HCT116 (cell line): Measurements from ENCODE around the gene GCNT2. TPM values are rescaled to one million over a fixed set of nuclear protein-coding genes. Genes with fewer than 3 reads are reported as not detected.

Experiments used
- ATAC-seq: fragments of 200-7000 bp; cut with Tn5 transposase; 2 replicates; pipeline ENCODE4 v1.9.1; 2020; ENCODE audit warnings: mild to moderate bottlenecking, moderate library complexity
- BruUV-seq: library from RNA; stranded (reverse); fragments of 400-500 nt; replicated peaks from 2 replicates; lab custom pipeline; 2021; lab: Mats Ljungman, UMichigan
- CTCF ChIA-PET: fragments of 300-600 bp; sonication (Branson Sonifier 250); formaldehyde crosslinking; loops from one replicate; lab custom pipeline; 2021; ENCODE audit warnings: antibody characterized with exemption; lab: Charles Lee
- POLR2A ChIA-PET: fragments of 300-600, 350-600 bp; sonication (Branson Sonifier 250); formaldehyde crosslinking; loops from one replicate; lab custom pipeline; 2021; ENCODE audit warnings: antibody characterized with exemption; lab: Charles Lee
- RAD21 ChIA-PET, 2 experiments: fragments of 300-600 bp; sonication (Branson Sonifier 250); formaldehyde crosslinking; loops; one replicate each; lab custom pipeline; 2023; ENCODE audit warnings: low total read pairs in 2 of 2; ENCODE audit not compliant: uncharacterized antibody in 2 of 2, unreplicated experiment in 2 of 2, low non-redundant PET in 1 of 2; lab: Charles Lee
- DNase-seq: peaks from one replicate; pipeline ENCODE4 v3.0.0-alpha.2; 2010; ENCODE audit warnings: low read depth, low spot score
- H2AFZ ChIP-seq: fragments of 200-600 bp; shearing (Covaris generic), sonication (generic); 2 replicates; pipeline ENCODE4 v1.6.1; 2017; ENCODE audit warnings: low read depth, mixed run types, mixed read lengths, antibody characterized with exemption, low read length; ENCODE audit not compliant: poor library complexity, severe bottlenecking
- H3K27ac ChIP-seq: 2 replicates; pipeline ENCODE4 v1.5.1; 2012; ENCODE audit warnings: low read depth, low read length
- H3K27me3 ChIP-seq: fragments of 200-600 bp; sonication (generic); 2 replicates; pipeline ENCODE4 v1.6.1; 2016; ENCODE audit warnings: mixed run types, low read length, mixed read lengths; ENCODE audit not compliant: insufficient read depth
- H3K36me3 ChIP-seq, 2 experiments: fragments of 200-500 bp in 1 of 2; fragments of 200-600 bp in 1 of 2; sonication (Bioruptor generic) in 1 of 2; sonication (generic) in 1 of 2; 2 replicates each; pipeline versions ENCODE4 v1.5.1 to v1.6.1; 2014 to 2016; ENCODE audit warnings: low read length in 2 of 2, inconsistent platforms in 1 of 2, mixed read lengths in 1 of 2, mixed run types in 1 of 2; ENCODE audit not compliant: insufficient read depth in 2 of 2, control insufficient read depth in 1 of 2
- H3K4me1 ChIP-seq, 2 experiments: fragments of 200-600 bp in 1 of 2; sonication (generic) in 1 of 2; 2 replicates each; pipeline versions ENCODE4 v1.5.1 to v1.6.1; 2012 to 2017; ENCODE audit warnings: low read length in 2 of 2, inconsistent platforms in 1 of 2, mild to moderate bottlenecking in 1 of 2, mixed read lengths in 1 of 2, mixed run types in 1 of 2, moderate library complexity in 1 of 2; ENCODE audit not compliant: insufficient read depth in 2 of 2, control insufficient read depth in 1 of 2
- H3K4me2 ChIP-seq: fragments of 200-600 bp; sonication (generic); 2 replicates; pipeline ENCODE4 v1.6.1; 2017; ENCODE audit warnings: mixed run types, low read length, mixed read lengths
- H3K4me3 ChIP-seq, 2 experiments: fragments of 200-600 bp in 1 of 2; sonication (generic) in 1 of 2; replicated peaks in 1 of 2; 2 replicates each; pipeline ENCODE4 v1.5.1; 2011 to 2016; ENCODE audit warnings: low read length in 2 of 2, control low read depth in 1 of 2, low read depth in 1 of 2, mild to moderate bottlenecking in 1 of 2, mixed read lengths in 1 of 2, mixed run types in 1 of 2
- H3K79me2 ChIP-seq: fragments of 200-600 bp; sonication (generic); 2 replicates; pipeline ENCODE4 v1.6.1; 2017; ENCODE audit warnings: mild to moderate bottlenecking, mixed run types, low read length, moderate library complexity, mixed read lengths; ENCODE audit not compliant: insufficient read depth
- H3K9ac ChIP-seq: fragments of 200-600 bp; sonication (generic); 2 replicates; pipeline ENCODE4 v1.6.1; 2016; ENCODE audit warnings: low read length, mixed read lengths
- H3K9me2 ChIP-seq: fragments of 200-600 bp; sonication (generic), shearing (Covaris generic); 2 replicates; pipeline ENCODE4 v1.6.1; 2017; ENCODE audit warnings: mixed run types, mild to moderate bottlenecking, moderate library complexity; ENCODE audit not compliant: insufficient read depth
- H3K9me3 ChIP-seq, 2 experiments: fragments of 200-500 bp in 1 of 2; fragments of 200-600 bp in 1 of 2; sonication (Bioruptor generic) in 1 of 2; sonication (generic) in 1 of 2; 2 replicates each; pipeline ENCODE4 v1.6.1; 2014 to 2017; ENCODE audit warnings: low read length in 2 of 2, mixed read lengths in 2 of 2, inconsistent platforms in 1 of 2, low read depth in 1 of 2, mild to moderate bottlenecking in 1 of 2, mixed run types in 1 of 2, moderate library complexity in 1 of 2; ENCODE audit not compliant: control insufficient read depth in 1 of 2, insufficient read depth in 1 of 2
- H4K20me1 ChIP-seq: fragments of 200-600 bp; sonication (generic), shearing (Covaris generic); 2 replicates; pipeline ENCODE4 v1.6.1; 2017; ENCODE audit warnings: mixed run types, mild to moderate bottlenecking, moderate library complexity; ENCODE audit not compliant: insufficient read depth
- CEBPB ChIP-seq: IDR thresholded peaks from 2 replicates; pipeline ENCODE4 v1.6.1; 2012; ENCODE audit warnings: low read depth
- CTCF ChIP-seq, 3 experiments: fragments of 200-600 bp in 1 of 3; sonication (generic) in 1 of 3; IDR thresholded peaks in 2 of 3; conservative IDR thresholded peaks in 1 of 3; 2 replicates each; pipeline ENCODE4 v1.5.1; 2012 to 2017; ENCODE audit warnings: low read depth in 2 of 3, low read length in 2 of 3, antibody characterized with exemption in 1 of 3, borderline replicate concordance in 1 of 3, control low read depth in 1 of 3, mild to moderate bottlenecking in 1 of 3, mixed read lengths in 1 of 3, mixed run types in 1 of 3, moderate library complexity in 1 of 3; ENCODE audit not compliant: insufficient read depth in 1 of 3
- EGR1 ChIP-seq: IDR thresholded peaks from 2 replicates; pipeline ENCODE4 v1.6.1; 2012; ENCODE audit warnings: low read depth
- ELF1 ChIP-seq: IDR thresholded peaks from 2 replicates; pipeline ENCODE4 v1.6.1; 2012; ENCODE audit warnings: low read depth, borderline replicate concordance
- EZH2 ChIP-seq: fragments of 200-600 bp; sonication (generic); IDR thresholded peaks from 2 replicates; pipeline ENCODE4 v1.6.1; 2017; ENCODE audit warnings: antibody characterized with exemption, mixed run types
- EZH2phosphoT487 ChIP-seq: fragments of 200-600 bp; IDR thresholded peaks from 2 replicates; pipeline ENCODE4 v1.6.1; 2018; ENCODE audit warnings: antibody characterized with exemption, borderline replicate concordance
- JUND ChIP-seq: IDR thresholded peaks from 2 replicates; pipeline ENCODE4 v1.6.1; 2012
- POLR2A ChIP-seq: IDR thresholded peaks from 2 replicates; pipeline ENCODE4 v1.7.0; 2011; ENCODE audit warnings: borderline replicate concordance; ENCODE audit not compliant: insufficient read depth, insufficient read length; ENCODE audit errors: extremely low read depth
- POLR2AphosphoS5 ChIP-seq: IDR thresholded peaks from 2 replicates; pipeline ENCODE4 v1.6.1; 2011; ENCODE audit warnings: mild to moderate bottlenecking, low read depth, low read length, moderate library complexity
- RAD21 ChIP-seq: IDR thresholded peaks from 2 replicates; pipeline ENCODE4 v1.6.1; 2012; ENCODE audit warnings: low read depth, mild to moderate bottlenecking
- SP1 ChIP-seq: IDR thresholded peaks from 2 replicates; pipeline ENCODE4 v1.6.1; 2012; ENCODE audit warnings: low read depth
- SRF ChIP-seq: IDR thresholded peaks from 2 replicates; pipeline ENCODE4 v1.6.1; 2012; ENCODE audit warnings: low read depth
- TCF7L2 ChIP-seq: IDR thresholded peaks from 2 replicates; pipeline ENCODE4 v1.7.0; 2011; ENCODE audit warnings: borderline replicate concordance, inconsistent platforms; ENCODE audit not compliant: insufficient read depth, insufficient read length; ENCODE audit errors: extremely low read depth
- YY1 ChIP-seq: IDR thresholded peaks from 2 replicates; pipeline ENCODE4 v1.6.1; 2011; ENCODE audit warnings: low read length, low read depth, moderate library complexity, mild to moderate bottlenecking; ENCODE audit not compliant: insufficient replicate concordance; ENCODE audit errors: extremely low read depth
- ZFX ChIP-seq: fragments of 450-650 bp; IDR thresholded peaks from 2 replicates; pipeline ENCODE4 v1.6.1; 2017
- ZNF274 ChIP-seq: fragments of 200-500 bp; sonication (Bioruptor generic); IDR thresholded peaks from 2 replicates; pipeline ENCODE4 v1.6.1; 2014; ENCODE audit warnings: mild to moderate bottlenecking, low read depth, low read length, inconsistent platforms
- intact Hi-C: fragments of 100-400 bp; cut with micrococcal nuclease; formaldehyde crosslinking; loops from 2 replicates; pipeline ENCODE4 v1.10.0; 2022
- total RNA-seq: library from RNA; stranded (reverse); gene quantifications from one replicate; pipeline ENCODE4 v1.2.1, GENCODE V29; 2021; ENCODE audit not compliant: unreplicated experiment
- TF ChIP-seq, protein P1 (sequence below): IDR thresholded peaks from 2 replicates; pipeline ENCODE4 v1.6.1; 2011; ENCODE audit warnings: mild to moderate bottlenecking, low read length, moderate library complexity; ENCODE audit not compliant: insufficient replicate concordance; ENCODE audit errors: extremely low read depth
- TF ChIP-seq, protein P2 (sequence below): IDR thresholded peaks from 2 replicates; pipeline ENCODE4 v1.6.1; 2012
- TF ChIP-seq, protein P3 (sequence below): IDR thresholded peaks from 2 replicates; pipeline ENCODE4 v1.6.1; 2012; ENCODE audit warnings: low read depth

The GCNT2 gene
- total RNA-seq, 1 experiment from 2014 or later = 0.74 TPM

- H4K20me1 ChIP-seq = no peaks in the 10 kb centered on the region
- no peaks in the 10 kb centered on the region for H3K4me1 ChIP-seq
- peak; percentile 100 for ATAC-seq
- DNase-seq = peak; percentile 38
- POLR2A ChIA-PET = no interaction called here
- H2AFZ ChIP-seq = peak overlapping the region; percentile 84
- H3K9me3 ChIP-seq = no peaks in the 10 kb centered on the region
- no peaks in the 10 kb centered on the region for H3K36me3 ChIP-seq
- CTCF ChIA-PET = interaction anchor here (0.6 to 2.0 kb wide), 4 partner anchors 32 to 290 kb away, joined by 3 to 10 read pairs (median 3); no protein-coding TSS in a partner anchor
- H3K9me2 ChIP-seq = no peaks in the 10 kb centered on the region
- H3K79me2 ChIP-seq = no peaks in the 10 kb centered on the region
- no TSS peak for BruUV-seq
- no peak overlapping the region for H3K27ac ChIP-seq
- RAD21 ChIA-PET = interaction anchor here (0.6 to 0.8 kb wide), 2 partner anchors 290 to 333 kb away, joined by 3 to 4 read pairs; no protein-coding TSS in a partner anchor
- peak overlapping the region; percentile 30; the same call in 1 of the 2 replicates for H3K4me2 ChIP-seq
- no peak overlapping the region for H3K4me3 ChIP-seq
- no peaks in the 10 kb centered on the region for H3K27me3 ChIP-seq
- no peak overlapping the region for H3K9ac ChIP-seq
- intact Hi-C loops = loop anchor here (1.0 to 2.0 kb wide), 2 partner anchors 184 to 291 kb away; partner anchors contain the start of genes C6orf52 and PAK1IP1
- peak; percentile 94 for TF ChIP-seq RAD21
- TF ChIP-seq EGR1 = no peak
- TF ChIP-seq, protein P1, sequence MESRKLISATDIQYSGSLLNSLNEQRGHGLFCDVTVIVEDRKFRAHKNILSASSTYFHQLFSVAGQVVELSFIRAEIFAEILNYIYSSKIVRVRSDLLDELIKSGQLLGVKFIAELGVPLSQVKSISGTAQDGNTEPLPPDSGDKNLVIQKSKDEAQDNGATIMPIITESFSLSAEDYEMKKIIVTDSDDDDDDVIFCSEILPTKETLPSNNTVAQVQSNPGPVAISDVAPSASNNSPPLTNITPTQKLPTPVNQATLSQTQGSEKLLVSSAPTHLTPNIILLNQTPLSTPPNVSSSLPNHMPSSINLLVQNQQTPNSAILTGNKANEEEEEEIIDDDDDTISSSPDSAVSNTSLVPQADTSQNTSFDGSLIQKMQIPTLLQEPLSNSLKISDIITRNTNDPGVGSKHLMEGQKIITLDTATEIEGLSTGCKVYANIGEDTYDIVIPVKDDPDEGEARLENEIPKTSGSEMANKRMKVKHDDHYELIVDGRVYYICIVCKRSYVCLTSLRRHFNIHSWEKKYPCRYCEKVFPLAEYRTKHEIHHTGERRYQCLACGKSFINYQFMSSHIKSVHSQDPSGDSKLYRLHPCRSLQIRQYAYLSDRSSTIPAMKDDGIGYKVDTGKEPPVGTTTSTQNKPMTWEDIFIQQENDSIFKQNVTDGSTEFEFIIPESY = peak; percentile 11
- TF ChIP-seq ZFX = no peak
- no peak for TF ChIP-seq POLR2AphosphoS5
- TF ChIP-seq EZH2 = no peak
- TF ChIP-seq ZNF274 = no peak
- TF ChIP-seq TCF7L2 = no peak
- peak; percentile 70 to 86 (median 84) for TF ChIP-seq CTCF (IDR thresholded peaks at IDR 0.05 in 2 of 3, conservative IDR thresholded peaks at IDR 0.05 in 1 of 3; ENCODE audit: borderline replicate concordance in 1 of 3, insufficient read depth in 1 of 3, low read depth in 2 of 3, low read length in 2 of 3)
- no peak for TF ChIP-seq ELF1
- TF ChIP-seq POLR2A = no peak
- no peak for TF ChIP-seq YY1
- TF ChIP-seq SRF = no peak
- TF ChIP-seq CEBPB = no peak
- no peak for TF ChIP-seq EZH2phosphoT487
- TF ChIP-seq, protein P2, sequence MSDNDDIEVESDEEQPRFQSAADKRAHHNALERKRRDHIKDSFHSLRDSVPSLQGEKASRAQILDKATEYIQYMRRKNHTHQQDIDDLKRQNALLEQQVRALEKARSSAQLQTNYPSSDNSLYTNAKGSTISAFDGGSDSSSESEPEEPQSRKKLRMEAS = no peak
- TF ChIP-seq, protein P3, sequence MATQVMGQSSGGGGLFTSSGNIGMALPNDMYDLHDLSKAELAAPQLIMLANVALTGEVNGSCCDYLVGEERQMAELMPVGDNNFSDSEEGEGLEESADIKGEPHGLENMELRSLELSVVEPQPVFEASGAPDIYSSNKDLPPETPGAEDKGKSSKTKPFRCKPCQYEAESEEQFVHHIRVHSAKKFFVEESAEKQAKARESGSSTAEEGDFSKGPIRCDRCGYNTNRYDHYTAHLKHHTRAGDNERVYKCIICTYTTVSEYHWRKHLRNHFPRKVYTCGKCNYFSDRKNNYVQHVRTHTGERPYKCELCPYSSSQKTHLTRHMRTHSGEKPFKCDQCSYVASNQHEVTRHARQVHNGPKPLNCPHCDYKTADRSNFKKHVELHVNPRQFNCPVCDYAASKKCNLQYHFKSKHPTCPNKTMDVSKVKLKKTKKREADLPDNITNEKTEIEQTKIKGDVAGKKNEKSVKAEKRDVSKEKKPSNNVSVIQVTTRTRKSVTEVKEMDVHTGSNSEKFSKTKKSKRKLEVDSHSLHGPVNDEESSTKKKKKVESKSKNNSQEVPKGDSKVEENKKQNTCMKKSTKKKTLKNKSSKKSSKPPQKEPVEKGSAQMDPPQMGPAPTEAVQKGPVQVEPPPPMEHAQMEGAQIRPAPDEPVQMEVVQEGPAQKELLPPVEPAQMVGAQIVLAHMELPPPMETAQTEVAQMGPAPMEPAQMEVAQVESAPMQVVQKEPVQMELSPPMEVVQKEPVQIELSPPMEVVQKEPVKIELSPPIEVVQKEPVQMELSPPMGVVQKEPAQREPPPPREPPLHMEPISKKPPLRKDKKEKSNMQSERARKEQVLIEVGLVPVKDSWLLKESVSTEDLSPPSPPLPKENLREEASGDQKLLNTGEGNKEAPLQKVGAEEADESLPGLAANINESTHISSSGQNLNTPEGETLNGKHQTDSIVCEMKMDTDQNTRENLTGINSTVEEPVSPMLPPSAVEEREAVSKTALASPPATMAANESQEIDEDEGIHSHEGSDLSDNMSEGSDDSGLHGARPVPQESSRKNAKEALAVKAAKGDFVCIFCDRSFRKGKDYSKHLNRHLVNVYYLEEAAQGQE = no peak
- no peak for TF ChIP-seq SP1
- no peak for TF ChIP-seq JUND
Observed at GRCh38 chr6:10510592-10511367, 10.4 kb upstream of the GCNT2 start.
